ENCODE measurements around the gene LRP5.

DNA sequence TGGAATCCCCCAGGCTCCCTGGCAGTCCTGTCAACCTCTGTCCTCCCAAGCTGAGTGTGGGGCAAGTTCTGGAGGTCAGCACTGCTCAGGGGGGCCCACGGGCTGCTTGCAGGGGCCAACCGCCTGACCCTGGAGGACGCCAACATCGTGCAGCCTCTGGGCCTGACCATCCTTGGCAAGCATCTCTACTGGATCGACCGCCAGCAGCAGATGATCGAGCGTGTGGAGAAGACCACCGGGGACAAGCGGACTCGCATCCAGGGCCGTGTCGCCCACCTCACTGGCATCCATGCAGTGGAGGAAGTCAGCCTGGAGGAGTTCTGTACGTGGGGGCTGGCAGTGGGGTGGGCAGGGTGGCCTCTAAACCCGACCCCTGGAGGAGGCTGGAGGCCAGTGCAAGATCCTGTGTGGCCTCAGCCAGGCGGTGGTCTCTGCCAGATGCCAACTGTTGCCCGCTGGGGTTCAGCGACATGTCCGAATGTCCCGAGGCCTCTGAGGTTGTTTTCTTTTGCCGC is 113.5 kb downstream of the LRP5 start:
- TF ChIP-seq, protein P1, sequence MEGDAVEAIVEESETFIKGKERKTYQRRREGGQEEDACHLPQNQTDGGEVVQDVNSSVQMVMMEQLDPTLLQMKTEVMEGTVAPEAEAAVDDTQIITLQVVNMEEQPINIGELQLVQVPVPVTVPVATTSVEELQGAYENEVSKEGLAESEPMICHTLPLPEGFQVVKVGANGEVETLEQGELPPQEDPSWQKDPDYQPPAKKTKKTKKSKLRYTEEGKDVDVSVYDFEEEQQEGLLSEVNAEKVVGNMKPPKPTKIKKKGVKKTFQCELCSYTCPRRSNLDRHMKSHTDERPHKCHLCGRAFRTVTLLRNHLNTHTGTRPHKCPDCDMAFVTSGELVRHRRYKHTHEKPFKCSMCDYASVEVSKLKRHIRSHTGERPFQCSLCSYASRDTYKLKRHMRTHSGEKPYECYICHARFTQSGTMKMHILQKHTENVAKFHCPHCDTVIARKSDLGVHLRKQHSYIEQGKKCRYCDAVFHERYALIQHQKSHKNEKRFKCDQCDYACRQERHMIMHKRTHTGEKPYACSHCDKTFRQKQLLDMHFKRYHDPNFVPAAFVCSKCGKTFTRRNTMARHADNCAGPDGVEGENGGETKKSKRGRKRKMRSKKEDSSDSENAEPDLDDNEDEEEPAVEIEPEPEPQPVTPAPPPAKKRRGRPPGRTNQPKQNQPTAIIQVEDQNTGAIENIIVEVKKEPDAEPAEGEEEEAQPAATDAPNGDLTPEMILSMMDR (IDR thresholded peaks at IDR 0.05), result no peak
- TF ChIP-seq POLR2A (IDR thresholded peaks at IDR 0.05) (no peak), POLR2AphosphoS5 (IDR thresholded peaks at IDR 0.05) (no peak)
